B cell (primary cell): ENCODE measurements around the gene ENOX1. TPM values are rescaled to one million over a fixed set of nuclear protein-coding genes. Genes with fewer than 3 reads are reported as not detected.

Experiments used
- ATAC-seq: fragments of 200-7000 bp; cut with Tn5 transposase; one replicate; pipeline ENCODE4 v1.10.0; 2021; ENCODE audit warnings: low read depth, mild to moderate bottlenecking, moderate number of reproducible peaks, moderate library complexity
- CTCF ChIA-PET: fragments of 350-600 bp; sonication (Branson Sonifier 250); formaldehyde crosslinking; loops from one replicate; lab custom pipeline; 2021; ENCODE audit warnings: antibody characterized with exemption, inconsistent platforms; lab: Charles Lee
- POLR2A ChIA-PET: fragments of 350-600 bp; sonication (Branson Sonifier 250); formaldehyde crosslinking; loops from one replicate; lab custom pipeline; 2021; ENCODE audit warnings: antibody characterized with exemption; lab: Charles Lee
- DNase-seq: peaks from one replicate; pipeline ENCODE4 v3.0.0; 2013
- H2AFZ ChIP-seq: 2 replicates; pipeline ENCODE4 v1.6.1; 2012; ENCODE audit warnings: mild to moderate bottlenecking, low read depth, low read length; ENCODE audit not compliant: insufficient read depth, poor library complexity, severe bottlenecking
- H3K27ac ChIP-seq, 2 donors: 1 replicate in 1 of 2; 2 replicates in 1 of 2; pipeline ENCODE4 v1.5.1; 2012 to 2013; ENCODE audit warnings: low read length in 2 of 2, mild to moderate bottlenecking in 2 of 2, moderate library complexity in 1 of 2
- H3K27me3 ChIP-seq, 4 experiments: fragments of 200-600 bp in 1 of 4; sonication (generic) in 1 of 4; replicated peaks in 1 of 4; 1 replicate in 2 of 4; 2 replicates in 2 of 4; pipeline versions ENCODE4 v1.6.1 to v1.7.0; 2013 to 2016; ENCODE audit warnings: low read length in 3 of 4, mild to moderate bottlenecking in 2 of 4, mixed read lengths in 1 of 4, moderate library complexity in 1 of 4; ENCODE audit not compliant: insufficient read depth in 4 of 4, control insufficient read depth in 3 of 4; ENCODE audit errors: control extremely low read depth in 1 of 4
- H3K36me3 ChIP-seq, 2 experiments: replicated peaks in 1 of 2; 1 replicate in 1 of 2; 2 replicates in 1 of 2; pipeline versions ENCODE4 v1.6.1 to v1.7.1; 2013; ENCODE audit warnings: low read length in 1 of 2; ENCODE audit not compliant: insufficient read depth in 2 of 2, control insufficient read depth in 1 of 2; ENCODE audit errors: control extremely low read depth in 1 of 2, extremely low read depth in 1 of 2
- H3K4me1 ChIP-seq, 2 donors: fragments of 200-600 bp in 1 of 2; sonication (generic) in 1 of 2; 1 replicate in 1 of 2; 2 replicates in 1 of 2; pipeline versions ENCODE4 v1.5.1 to v1.6.1; 2013 to 2017; ENCODE audit warnings: low read length in 2 of 2; ENCODE audit not compliant: control insufficient read depth in 2 of 2, insufficient read depth in 2 of 2
- H3K4me2 ChIP-seq: replicated peaks from 2 replicates; pipeline ENCODE3; 2012; ENCODE audit warnings: mild to moderate bottlenecking, low read depth, low read length; ENCODE audit not compliant: poor library complexity, severe bottlenecking
- H3K4me3 ChIP-seq, 5 experiments: fragments of 200-600 bp in 1 of 5; sonication (generic) in 1 of 5; 1 replicate in 3 of 5; 2 replicates in 2 of 5; pipeline versions ENCODE4 v1.5.1 to v1.7.0; 2011 to 2016; ENCODE audit warnings: low read length in 4 of 5, mild to moderate bottlenecking in 4 of 5, low read depth in 2 of 5, control low read depth in 1 of 5, moderate library complexity in 1 of 5; ENCODE audit not compliant: insufficient read depth in 1 of 5; ENCODE audit errors: control extremely low read depth in 1 of 5, extremely low read depth in 1 of 5
- H3K79me2 ChIP-seq: fragments of 200-600 bp; sonication (generic); one replicate; pipeline ENCODE4 v1.6.0; 2016; ENCODE audit warnings: low read length; ENCODE audit not compliant: control insufficient read depth, insufficient read depth
- H3K9ac ChIP-seq: fragments of 200-600 bp; sonication (generic); 2 replicates; pipeline ENCODE4 v1.6.1; 2017; ENCODE audit warnings: mild to moderate bottlenecking, low read length, moderate library complexity
- H3K9me3 ChIP-seq, 3 donors: one replicate each; pipeline versions ENCODE4 v1.6.1 to v1.7.1; 2013; ENCODE audit warnings: low read length in 2 of 3; ENCODE audit not compliant: control insufficient read depth in 2 of 3, insufficient read depth in 1 of 3; ENCODE audit errors: control extremely low read depth in 1 of 3
- H4K20me1 ChIP-seq: 2 replicates; pipeline ENCODE4 v1.6.0; 2012; ENCODE audit warnings: mild to moderate bottlenecking, low read length; ENCODE audit not compliant: insufficient read depth, control insufficient read depth, poor library complexity, severe bottlenecking
- H3K27ac Mint-ChIP-seq: one replicate; pipeline ENCODE4 v1.8.0; 2021; ENCODE audit warnings: mixed read lengths
- H3K27me3 Mint-ChIP-seq: one replicate; pipeline ENCODE4 v1.8.0; 2021; ENCODE audit warnings: mixed read lengths
- H3K4me1 Mint-ChIP-seq: one replicate; pipeline ENCODE4 v1.8.0; 2021; ENCODE audit warnings: mixed read lengths
- H3K4me3 Mint-ChIP-seq: one replicate; pipeline ENCODE4 v1.8.0; 2021; ENCODE audit warnings: mixed read lengths
- H3K9me3 Mint-ChIP-seq: one replicate; pipeline ENCODE4 v1.8.0; 2022; ENCODE audit warnings: mixed read lengths; ENCODE audit not compliant: insufficient read depth
- CTCF ChIP-seq: fragments of 200-600 bp; IDR thresholded peaks from one replicate; pipeline ENCODE4 v1.8.0; 2022; ENCODE audit warnings: antibody characterized with exemption, mild to moderate bottlenecking
- EZH2 ChIP-seq: IDR thresholded peaks from 2 replicates; pipeline ENCODE4 v1.6.1; 2012; ENCODE audit warnings: borderline replicate concordance, low read depth, mild to moderate bottlenecking, moderate library complexity, low read length; ENCODE audit not compliant: insufficient read depth, poor library complexity, severe bottlenecking
- WGBS: methylation state at CpG from one replicate; pipeline ENCODE4 v1.1.5; 2013; ENCODE audit warnings: missing lambda C conversion rate; ENCODE audit not compliant: insufficient coverage; 5-methylcytosine and 5-hydroxymethylcytosine counted together
- intact Hi-C: fragments of 100-400 bp; cut with micrococcal nuclease; formaldehyde crosslinking; loops from one replicate; pipeline ENCODE4 v1.10.0; 2022
- polyA plus RNA-seq: library from polyadenylated mRNA; depleted of rRNA; stranded (reverse); fragments of >200 nt; gene quantifications from 2 replicates; pipeline ENCODE4 v1.2.3, GENCODE V29; 2012
- total RNA-seq, 2 donors: library from RNA; stranded (reverse); fragments of 120-200 nt in 1 of 2; gene quantifications; 1 replicate in 1 of 2; 2 replicates in 1 of 2; pipeline versions ENCODE4 v1.2.3 to v1.2.4, GENCODE V29; 2013 to 2022

Gene ENOX1
- total and polyA plus RNA-seq, 2 donors (not counting 1 experiment from before 2014, with no cell fraction given): not detected

- ATAC-seq (no peak), DNase-seq (no peak)
- 100% methylated on average over 1 of the region's 3 CpGs for WGBS
- Histone ChIP-seq H3K4me1 (no peaks in the 10 kb centered on the region), H3K27ac (no peak overlapping the region), H3K27me3 (no peaks in the 10 kb centered on the region), H3K9me3 (no peaks in the 10 kb centered on the region), H3K36me3 (no peaks in the 10 kb centered on the region), H3K4me2 (no peak overlapping the region), H3K79me2 (no peaks in the 10 kb centered on the region), H3K9ac (no peak overlapping the region), H4K20me1 (no peaks in the 10 kb centered on the region), H2AFZ (no peak overlapping the region), H3K4me3 (no peak overlapping the region)
- no peaks in the 10 kb centered on the region for H3K9me3 Mint-ChIP-seq
- intact Hi-C loops: no loop called here
- no peak overlapping the region for H3K27ac Mint-ChIP-seq
- CTCF ChIA-PET: no interaction called here
- H3K27me3 Mint-ChIP-seq: peaks cover 17% of the 10 kb centered on the region
- no peak for TF ChIP-seq EZH2
- no peak for TF ChIP-seq CTCF
- H3K4me3 Mint-ChIP-seq: no peak overlapping the region
- no peaks in the 10 kb centered on the region for H3K4me1 Mint-ChIP-seq
- POLR2A ChIA-PET: no interaction called here
These were observed 492.8 kb downstream of the ENOX1 start for GRCh38 chr13:43293986-43294385.

DNA sequence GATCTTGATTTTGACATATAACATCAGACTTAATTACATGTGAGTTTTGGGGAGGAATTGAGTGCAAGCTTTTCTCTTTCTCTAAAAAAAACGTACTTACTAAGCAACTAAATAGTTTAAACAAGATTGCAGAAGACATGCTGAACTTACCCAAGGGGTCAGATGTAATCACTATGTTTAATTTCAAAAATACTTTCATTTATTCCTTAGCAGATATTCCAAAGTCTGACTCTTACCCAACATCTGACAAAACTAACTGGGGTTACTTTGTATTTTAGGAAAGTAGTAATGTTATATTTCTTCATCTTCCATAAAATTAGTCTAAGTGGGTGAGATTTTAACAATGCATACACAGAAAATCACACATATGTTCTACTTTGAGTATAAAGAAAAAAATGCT, 493.2 kb downstream of the ENOX1 start:
- CTCF ChIA-PET: no interaction called here
- no CpG with 5 or more reads among the region's 1 CpG for WGBS

More for the DNA sequence above, 493.2 kb downstream of the ENOX1 start:
- no peaks in the 10 kb centered on the region for H3K4me1 ChIP-seq
- Mint-ChIP-seq H3K27ac (no peak overlapping the region), H3K4me1 (no peaks in the 10 kb centered on the region), H3K9me3 (no peaks in the 10 kb centered on the region), H3K4me3 (no peak overlapping the region), H3K27me3 (peaks cover 13% of the 10 kb centered on the region)
- ATAC-seq (no peak), DNase-seq (no peak)
- H3K79me2 ChIP-seq: no peaks in the 10 kb centered on the region
- H2AFZ ChIP-seq: no peak overlapping the region
- no peak overlapping the region for H3K27ac ChIP-seq
- POLR2A ChIA-PET: no interaction called here
- H3K27me3 ChIP-seq: no peaks in the 10 kb centered on the region
- no peaks in the 10 kb centered on the region for H3K9me3 ChIP-seq
- intact Hi-C loops: no loop called here
- H4K20me1 ChIP-seq: no peaks in the 10 kb centered on the region
- no peak overlapping the region for H3K4me3 ChIP-seq
- TF ChIP-seq CTCF (no peak), EZH2 (no peak)
- no peak overlapping the region for H3K9ac ChIP-seq
- H3K4me2 ChIP-seq: no peak overlapping the region
- H3K36me3 ChIP-seq: no peaks in the 10 kb centered on the region
